ENCODE results near the gene CNN2.

- TF ChIP-seq, protein P1, sequence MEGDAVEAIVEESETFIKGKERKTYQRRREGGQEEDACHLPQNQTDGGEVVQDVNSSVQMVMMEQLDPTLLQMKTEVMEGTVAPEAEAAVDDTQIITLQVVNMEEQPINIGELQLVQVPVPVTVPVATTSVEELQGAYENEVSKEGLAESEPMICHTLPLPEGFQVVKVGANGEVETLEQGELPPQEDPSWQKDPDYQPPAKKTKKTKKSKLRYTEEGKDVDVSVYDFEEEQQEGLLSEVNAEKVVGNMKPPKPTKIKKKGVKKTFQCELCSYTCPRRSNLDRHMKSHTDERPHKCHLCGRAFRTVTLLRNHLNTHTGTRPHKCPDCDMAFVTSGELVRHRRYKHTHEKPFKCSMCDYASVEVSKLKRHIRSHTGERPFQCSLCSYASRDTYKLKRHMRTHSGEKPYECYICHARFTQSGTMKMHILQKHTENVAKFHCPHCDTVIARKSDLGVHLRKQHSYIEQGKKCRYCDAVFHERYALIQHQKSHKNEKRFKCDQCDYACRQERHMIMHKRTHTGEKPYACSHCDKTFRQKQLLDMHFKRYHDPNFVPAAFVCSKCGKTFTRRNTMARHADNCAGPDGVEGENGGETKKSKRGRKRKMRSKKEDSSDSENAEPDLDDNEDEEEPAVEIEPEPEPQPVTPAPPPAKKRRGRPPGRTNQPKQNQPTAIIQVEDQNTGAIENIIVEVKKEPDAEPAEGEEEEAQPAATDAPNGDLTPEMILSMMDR (IDR thresholded peaks at IDR 0.05): no peak
- TF ChIP-seq POLR2A (IDR thresholded peaks at IDR 0.05): no peak
These were observed 15.7 kb downstream of the CNN2 start for GRCh38 chr19:1041835-1042685.

Data from lower leg skin (tissue), 3 donors.